ENCODE data around the gene POLR2L.

DNA sequence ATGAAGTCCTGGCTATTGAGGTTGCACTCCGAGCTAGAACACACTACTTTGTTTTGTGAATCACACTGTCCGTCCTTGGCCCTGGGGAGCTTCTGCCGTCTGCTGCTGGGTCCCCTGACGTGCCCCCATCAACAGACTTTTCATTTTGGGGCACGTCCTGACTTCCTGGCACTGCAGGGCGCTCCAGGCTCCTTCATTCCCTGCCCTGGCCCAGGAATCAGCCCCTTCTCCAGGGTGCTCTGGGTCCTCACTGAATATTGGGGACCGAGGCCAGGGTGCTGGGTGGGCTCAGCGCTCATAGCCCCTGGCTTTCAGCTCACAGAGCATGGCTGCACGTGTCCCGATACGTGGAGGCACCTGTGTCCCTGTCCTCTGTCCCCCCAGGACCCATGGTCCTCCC is 22.6 kb upstream of the POLR2L start:
- TF ChIP-seq, protein P1, sequence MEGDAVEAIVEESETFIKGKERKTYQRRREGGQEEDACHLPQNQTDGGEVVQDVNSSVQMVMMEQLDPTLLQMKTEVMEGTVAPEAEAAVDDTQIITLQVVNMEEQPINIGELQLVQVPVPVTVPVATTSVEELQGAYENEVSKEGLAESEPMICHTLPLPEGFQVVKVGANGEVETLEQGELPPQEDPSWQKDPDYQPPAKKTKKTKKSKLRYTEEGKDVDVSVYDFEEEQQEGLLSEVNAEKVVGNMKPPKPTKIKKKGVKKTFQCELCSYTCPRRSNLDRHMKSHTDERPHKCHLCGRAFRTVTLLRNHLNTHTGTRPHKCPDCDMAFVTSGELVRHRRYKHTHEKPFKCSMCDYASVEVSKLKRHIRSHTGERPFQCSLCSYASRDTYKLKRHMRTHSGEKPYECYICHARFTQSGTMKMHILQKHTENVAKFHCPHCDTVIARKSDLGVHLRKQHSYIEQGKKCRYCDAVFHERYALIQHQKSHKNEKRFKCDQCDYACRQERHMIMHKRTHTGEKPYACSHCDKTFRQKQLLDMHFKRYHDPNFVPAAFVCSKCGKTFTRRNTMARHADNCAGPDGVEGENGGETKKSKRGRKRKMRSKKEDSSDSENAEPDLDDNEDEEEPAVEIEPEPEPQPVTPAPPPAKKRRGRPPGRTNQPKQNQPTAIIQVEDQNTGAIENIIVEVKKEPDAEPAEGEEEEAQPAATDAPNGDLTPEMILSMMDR (IDR thresholded peaks at IDR 0.05), result no peak
- TF ChIP-seq POLR2A (IDR thresholded peaks at IDR 0.05), result no peak

All from uterus (tissue), 2 donors.